Loucy (cell line): ENCODE data around the gene CFAP65.

ENCODE experiments used
- H2AFZ ChIP-seq: fragments of 200-600 bp; sonication (generic); 2 replicates; pipeline ENCODE4 v1.6.0; 2016; ENCODE audit warnings: antibody characterized with exemption, mild to moderate bottlenecking, low read length, moderate library complexity
- H3F3A ChIP-seq: fragments of 200-600 bp; 2 replicates; pipeline ENCODE4 v1.6.0; 2016; ENCODE audit warnings: antibody characterized with exemption, low read depth, mild to moderate bottlenecking
- H3K27me3 ChIP-seq: fragments of 200-600 bp; sonication (generic); 2 replicates; pipeline ENCODE4 v1.6.1; 2014; ENCODE audit warnings: low read length, mild to moderate bottlenecking; ENCODE audit not compliant: insufficient read depth, poor library complexity, severe bottlenecking
- H3K36me3 ChIP-seq: fragments of 200-600 bp; sonication (generic); 2 replicates; pipeline ENCODE4 v1.6.1; 2016; ENCODE audit warnings: low read length; ENCODE audit not compliant: insufficient read depth
- H3K4me1 ChIP-seq: fragments of 200-600 bp; sonication (generic); 2 replicates; pipeline ENCODE4 v1.5.1; 2014; ENCODE audit warnings: low read length, mild to moderate bottlenecking; ENCODE audit not compliant: insufficient read depth, poor library complexity, severe bottlenecking
- H3K4me2 ChIP-seq: fragments of 200-600 bp; sonication (generic); 2 replicates; pipeline ENCODE4 v1.6.0; 2014; ENCODE audit warnings: antibody characterized with exemption, low read length, low read depth, mild to moderate bottlenecking; ENCODE audit not compliant: poor library complexity, severe bottlenecking
- H3K4me3 ChIP-seq: fragments of 200-600 bp; sonication (generic); 2 replicates; pipeline ENCODE4 v1.5.1; 2014; ENCODE audit warnings: low read length, mild to moderate bottlenecking, mixed read lengths; ENCODE audit not compliant: poor library complexity, severe bottlenecking
- H3K79me2 ChIP-seq: fragments of 200-600 bp; sonication (generic); 2 replicates; pipeline ENCODE4 v1.6.1; 2014; ENCODE audit warnings: low read length; ENCODE audit not compliant: insufficient read depth
- H3K9ac ChIP-seq: fragments of 200-600 bp; sonication (generic); 2 replicates; pipeline ENCODE4 v1.6.0; 2014; ENCODE audit warnings: mild to moderate bottlenecking, low read depth, low read length, moderate library complexity; ENCODE audit not compliant: poor library complexity, severe bottlenecking
- H3K9me2 ChIP-seq: fragments of 200-600 bp; sonication (generic); replicated peaks from 2 replicates; pipeline ENCODE4 v1.6.1; 2016; ENCODE audit warnings: low read depth, low read length, mixed read lengths
- H3K9me3 ChIP-seq: fragments of 200-600 bp; sonication (generic); 2 replicates; pipeline ENCODE4 v1.6.1; 2014; ENCODE audit warnings: mild to moderate bottlenecking, antibody characterized with exemption, low read length, low read depth; ENCODE audit not compliant: insufficient read depth
- H4K20me1 ChIP-seq: fragments of 200-600 bp; sonication (generic); 2 replicates; pipeline ENCODE4 v1.6.0; 2014; ENCODE audit warnings: antibody characterized with exemption, low read length, mild to moderate bottlenecking; ENCODE audit not compliant: insufficient read depth, poor library complexity, severe bottlenecking
- EZH2phosphoT487 ChIP-seq: fragments of 200-600 bp; IDR thresholded peaks from 2 replicates; pipeline ENCODE4 v1.6.1; 2018; ENCODE audit warnings: antibody characterized with exemption, mild to moderate bottlenecking, moderate library complexity, borderline replicate concordance
- TF ChIP-seq, protein P1 (sequence below): fragments of 200-600 bp; sonication (generic); conservative IDR thresholded peaks from 2 replicates; pipeline ENCODE4 v1.5.1; 2014; ENCODE audit warnings: mild to moderate bottlenecking, antibody characterized with exemption, low read length

Gene CFAP65

DNA sequence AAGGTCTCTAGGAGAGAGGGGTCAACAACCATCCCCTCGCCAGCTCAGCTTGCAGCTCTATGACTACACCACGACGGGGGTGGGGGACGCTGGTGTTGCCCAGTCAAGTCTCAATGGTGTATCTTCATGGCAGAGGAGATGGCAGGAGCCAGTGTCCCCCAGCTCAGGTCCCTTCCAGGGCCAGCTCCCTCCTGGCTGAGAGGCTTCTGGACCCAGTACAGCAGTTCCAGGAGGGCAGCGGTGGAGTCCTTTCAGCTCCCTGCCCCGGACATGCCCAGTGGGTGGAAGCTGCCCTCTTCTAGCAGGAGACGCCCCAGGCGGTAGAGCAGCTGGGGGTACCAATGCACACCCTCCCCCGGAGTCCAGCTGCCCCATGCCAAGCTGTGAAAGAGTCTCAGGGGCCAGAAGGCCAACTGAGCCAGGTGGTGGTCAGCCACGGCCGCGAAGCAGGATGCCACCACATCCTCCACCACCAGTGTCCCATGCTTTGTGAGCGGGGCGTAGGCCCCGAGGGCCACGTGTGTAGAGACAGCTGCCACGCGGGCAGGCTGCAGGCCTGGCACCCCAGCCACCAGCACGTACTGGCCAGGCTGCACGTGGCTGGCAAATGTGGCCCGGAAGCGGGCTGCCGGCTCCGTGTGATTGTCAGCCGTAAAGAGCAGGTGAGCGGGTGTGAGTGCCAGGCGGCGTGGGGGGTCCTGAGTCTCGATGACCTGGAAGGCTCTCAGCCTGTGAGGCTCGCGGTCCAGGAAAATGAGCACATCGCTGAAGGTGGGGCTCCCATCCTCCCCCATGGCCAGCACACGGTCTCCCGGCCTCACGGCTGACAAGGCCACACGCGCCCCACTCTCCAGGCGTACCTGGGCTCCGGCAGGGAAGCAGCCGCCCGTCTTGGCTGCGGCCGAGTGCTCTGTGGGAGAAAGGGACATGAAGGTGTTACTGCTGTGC lies 13.9 kb upstream of the CFAP65 start:
- Histone ChIP-seq H2AFZ (no peak overlapping the region), H3K79me2 (no peaks in the 10 kb centered on the region), H3K9me3 (no peaks in the 10 kb centered on the region), H3K4me1 (no peaks in the 10 kb centered on the region), H3K9me2 (no peaks in the 10 kb centered on the region), H3K4me3 (no peak overlapping the region), H3K27me3 (no peaks in the 10 kb centered on the region), H3K4me2 (no peak overlapping the region), H3F3A (no peaks in the 10 kb centered on the region), H3K36me3 (no peaks in the 10 kb centered on the region), H4K20me1 (no peaks in the 10 kb centered on the region), H3K9ac (no peak overlapping the region)
- no peak for TF ChIP-seq EZH2phosphoT487
- TF ChIP-seq, protein P1, sequence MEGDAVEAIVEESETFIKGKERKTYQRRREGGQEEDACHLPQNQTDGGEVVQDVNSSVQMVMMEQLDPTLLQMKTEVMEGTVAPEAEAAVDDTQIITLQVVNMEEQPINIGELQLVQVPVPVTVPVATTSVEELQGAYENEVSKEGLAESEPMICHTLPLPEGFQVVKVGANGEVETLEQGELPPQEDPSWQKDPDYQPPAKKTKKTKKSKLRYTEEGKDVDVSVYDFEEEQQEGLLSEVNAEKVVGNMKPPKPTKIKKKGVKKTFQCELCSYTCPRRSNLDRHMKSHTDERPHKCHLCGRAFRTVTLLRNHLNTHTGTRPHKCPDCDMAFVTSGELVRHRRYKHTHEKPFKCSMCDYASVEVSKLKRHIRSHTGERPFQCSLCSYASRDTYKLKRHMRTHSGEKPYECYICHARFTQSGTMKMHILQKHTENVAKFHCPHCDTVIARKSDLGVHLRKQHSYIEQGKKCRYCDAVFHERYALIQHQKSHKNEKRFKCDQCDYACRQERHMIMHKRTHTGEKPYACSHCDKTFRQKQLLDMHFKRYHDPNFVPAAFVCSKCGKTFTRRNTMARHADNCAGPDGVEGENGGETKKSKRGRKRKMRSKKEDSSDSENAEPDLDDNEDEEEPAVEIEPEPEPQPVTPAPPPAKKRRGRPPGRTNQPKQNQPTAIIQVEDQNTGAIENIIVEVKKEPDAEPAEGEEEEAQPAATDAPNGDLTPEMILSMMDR = no peak

DNA sequence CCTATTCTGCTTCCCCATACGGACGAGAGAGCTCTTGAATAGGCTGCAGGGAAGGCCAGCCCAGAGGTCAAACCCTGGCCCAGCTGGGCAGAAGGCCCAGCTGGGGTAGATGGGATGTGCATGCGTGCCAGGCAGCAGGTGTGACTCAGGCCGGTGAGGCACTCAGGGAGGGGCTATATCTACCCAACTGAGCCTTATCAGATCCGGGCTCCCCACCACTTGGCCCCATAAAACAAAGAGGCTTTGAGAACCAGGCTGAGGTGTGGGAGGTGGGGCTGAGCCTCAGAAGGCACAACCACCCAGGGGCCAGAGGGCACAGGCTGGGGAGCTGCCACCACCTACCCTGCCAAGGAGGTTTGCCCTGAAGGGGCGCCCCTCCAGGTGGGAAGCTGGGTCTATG lies 8.0 kb upstream of the CFAP65 start:
- H3K9me2 ChIP-seq = no peaks in the 10 kb centered on the region
- H3K27me3 ChIP-seq = no peaks in the 10 kb centered on the region
- H4K20me1 ChIP-seq = no peaks in the 10 kb centered on the region
- H3K36me3 ChIP-seq = no peaks in the 10 kb centered on the region
- H3K4me3 ChIP-seq = no peak overlapping the region
- TF ChIP-seq EZH2phosphoT487 = no peak
- TF ChIP-seq, protein P1 = no peak
- no peaks in the 10 kb centered on the region for H3K9me3 ChIP-seq
- H3K9ac ChIP-seq = no peak overlapping the region
- H3K4me1 ChIP-seq = no peaks in the 10 kb centered on the region
- H3K4me2 ChIP-seq = no peak overlapping the region
- no peaks in the 10 kb centered on the region for H3F3A ChIP-seq
- H2AFZ ChIP-seq = no peak overlapping the region
- no peaks in the 10 kb centered on the region for H3K79me2 ChIP-seq

DNA sequence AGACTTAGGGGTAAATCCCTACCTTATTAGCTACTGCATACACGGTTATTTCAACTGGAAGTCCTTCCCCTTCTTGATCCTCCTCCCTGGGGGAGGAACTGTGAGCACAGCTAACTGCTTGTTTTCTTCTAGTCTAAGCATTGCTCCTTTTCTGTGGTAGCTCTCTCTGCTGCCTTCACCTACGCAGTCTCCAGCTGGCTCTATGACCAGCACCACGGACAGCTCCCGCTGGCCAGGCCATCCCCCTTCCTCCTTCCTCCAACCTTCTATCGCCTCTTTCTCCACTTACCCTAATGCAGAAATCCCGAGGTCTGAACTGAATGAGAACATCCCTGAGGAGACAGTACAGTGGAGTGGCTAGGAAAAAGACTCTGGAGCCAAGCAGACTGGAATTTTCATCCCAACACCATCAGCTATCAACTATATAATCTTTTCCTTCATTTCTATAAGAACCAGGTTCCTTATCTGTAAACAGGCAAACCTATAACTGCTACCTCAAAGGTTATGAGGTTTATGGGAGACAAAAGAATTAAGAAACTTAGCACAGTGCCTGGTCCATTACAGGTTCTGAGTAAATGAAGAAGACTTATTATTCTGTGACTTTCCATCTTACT lies 4.7 kb upstream of the CFAP65 start:
- Histone ChIP-seq H3K79me2 (no peaks in the 10 kb centered on the region), H2AFZ (no peak overlapping the region), H3K36me3 (no peaks in the 10 kb centered on the region), H3K4me1 (no peaks in the 10 kb centered on the region), H3K27me3 (no peaks in the 10 kb centered on the region), H3F3A (no peaks in the 10 kb centered on the region), H3K9me3 (no peaks in the 10 kb centered on the region), H3K9me2 (no peaks in the 10 kb centered on the region), H3K9ac (no peak overlapping the region), H3K4me3 (no peak overlapping the region), H4K20me1 (no peaks in the 10 kb centered on the region), H3K4me2 (no peak overlapping the region)
- no peak for TF ChIP-seq EZH2phosphoT487
- TF ChIP-seq, protein P1 = no peak
